HCT116 (cell line): ENCODE data around the gene RETREG1. TPM values are rescaled to one million over a fixed set of nuclear protein-coding genes. Genes with fewer than 3 reads are reported as not detected.

Experiments used
- ATAC-seq: fragments of 200-7000 bp; cut with Tn5 transposase; 2 replicates; pipeline ENCODE4 v1.9.1; 2020; ENCODE audit warnings: mild to moderate bottlenecking, moderate library complexity
- BruUV-seq: library from RNA; stranded (reverse); fragments of 400-500 nt; replicated peaks from 2 replicates; lab custom pipeline; 2021; lab: Mats Ljungman, UMichigan
- CTCF ChIA-PET: fragments of 300-600 bp; sonication (Branson Sonifier 250); formaldehyde crosslinking; loops from one replicate; lab custom pipeline; 2021; ENCODE audit warnings: antibody characterized with exemption; lab: Charles Lee
- POLR2A ChIA-PET: fragments of 300-600, 350-600 bp; sonication (Branson Sonifier 250); formaldehyde crosslinking; loops from one replicate; lab custom pipeline; 2021; ENCODE audit warnings: antibody characterized with exemption; lab: Charles Lee
- RAD21 ChIA-PET, 2 experiments: fragments of 300-600 bp; sonication (Branson Sonifier 250); formaldehyde crosslinking; loops; one replicate each; lab custom pipeline; 2023; ENCODE audit warnings: low total read pairs in 2 of 2; ENCODE audit not compliant: uncharacterized antibody in 2 of 2, unreplicated experiment in 2 of 2, low non-redundant PET in 1 of 2; lab: Charles Lee
- DNase-seq: peaks from one replicate; pipeline ENCODE4 v3.0.0-alpha.2; 2010; ENCODE audit warnings: low read depth, low spot score
- H2AFZ ChIP-seq: fragments of 200-600 bp; shearing (Covaris generic), sonication (generic); 2 replicates; pipeline ENCODE4 v1.6.1; 2017; ENCODE audit warnings: low read depth, mixed run types, mixed read lengths, antibody characterized with exemption, low read length; ENCODE audit not compliant: poor library complexity, severe bottlenecking
- H3K27ac ChIP-seq: 2 replicates; pipeline ENCODE4 v1.5.1; 2012; ENCODE audit warnings: low read depth, low read length
- H3K27me3 ChIP-seq: fragments of 200-600 bp; sonication (generic); 2 replicates; pipeline ENCODE4 v1.6.1; 2016; ENCODE audit warnings: mixed run types, low read length, mixed read lengths; ENCODE audit not compliant: insufficient read depth
- H3K36me3 ChIP-seq, 2 experiments: fragments of 200-500 bp in 1 of 2; fragments of 200-600 bp in 1 of 2; sonication (Bioruptor generic) in 1 of 2; sonication (generic) in 1 of 2; 2 replicates each; pipeline versions ENCODE4 v1.5.1 to v1.6.1; 2014 to 2016; ENCODE audit warnings: low read length in 2 of 2, inconsistent platforms in 1 of 2, mixed read lengths in 1 of 2, mixed run types in 1 of 2; ENCODE audit not compliant: insufficient read depth in 2 of 2, control insufficient read depth in 1 of 2
- H3K4me1 ChIP-seq, 2 experiments: fragments of 200-600 bp in 1 of 2; sonication (generic) in 1 of 2; 2 replicates each; pipeline versions ENCODE4 v1.5.1 to v1.6.1; 2012 to 2017; ENCODE audit warnings: low read length in 2 of 2, inconsistent platforms in 1 of 2, mild to moderate bottlenecking in 1 of 2, mixed read lengths in 1 of 2, mixed run types in 1 of 2, moderate library complexity in 1 of 2; ENCODE audit not compliant: insufficient read depth in 2 of 2, control insufficient read depth in 1 of 2
- H3K4me2 ChIP-seq: fragments of 200-600 bp; sonication (generic); 2 replicates; pipeline ENCODE4 v1.6.1; 2017; ENCODE audit warnings: mixed run types, low read length, mixed read lengths
- H3K4me3 ChIP-seq, 2 experiments: fragments of 200-600 bp in 1 of 2; sonication (generic) in 1 of 2; replicated peaks in 1 of 2; 2 replicates each; pipeline ENCODE4 v1.5.1; 2011 to 2016; ENCODE audit warnings: low read length in 2 of 2, control low read depth in 1 of 2, low read depth in 1 of 2, mild to moderate bottlenecking in 1 of 2, mixed read lengths in 1 of 2, mixed run types in 1 of 2
- H3K79me2 ChIP-seq: fragments of 200-600 bp; sonication (generic); 2 replicates; pipeline ENCODE4 v1.6.1; 2017; ENCODE audit warnings: mild to moderate bottlenecking, mixed run types, low read length, moderate library complexity, mixed read lengths; ENCODE audit not compliant: insufficient read depth
- H3K9ac ChIP-seq: fragments of 200-600 bp; sonication (generic); 2 replicates; pipeline ENCODE4 v1.6.1; 2016; ENCODE audit warnings: low read length, mixed read lengths
- H3K9me2 ChIP-seq: fragments of 200-600 bp; sonication (generic), shearing (Covaris generic); 2 replicates; pipeline ENCODE4 v1.6.1; 2017; ENCODE audit warnings: mixed run types, mild to moderate bottlenecking, moderate library complexity; ENCODE audit not compliant: insufficient read depth
- H3K9me3 ChIP-seq, 2 experiments: fragments of 200-500 bp in 1 of 2; fragments of 200-600 bp in 1 of 2; sonication (Bioruptor generic) in 1 of 2; sonication (generic) in 1 of 2; 2 replicates each; pipeline ENCODE4 v1.6.1; 2014 to 2017; ENCODE audit warnings: low read length in 2 of 2, mixed read lengths in 2 of 2, inconsistent platforms in 1 of 2, low read depth in 1 of 2, mild to moderate bottlenecking in 1 of 2, mixed run types in 1 of 2, moderate library complexity in 1 of 2; ENCODE audit not compliant: control insufficient read depth in 1 of 2, insufficient read depth in 1 of 2
- H4K20me1 ChIP-seq: fragments of 200-600 bp; sonication (generic), shearing (Covaris generic); 2 replicates; pipeline ENCODE4 v1.6.1; 2017; ENCODE audit warnings: mixed run types, mild to moderate bottlenecking, moderate library complexity; ENCODE audit not compliant: insufficient read depth
- ATF3 ChIP-seq: IDR thresholded peaks from 2 replicates; pipeline ENCODE4 v1.6.1; 2012
- CEBPB ChIP-seq: IDR thresholded peaks from 2 replicates; pipeline ENCODE4 v1.6.1; 2012; ENCODE audit warnings: low read depth
- CTCF ChIP-seq, 3 experiments: fragments of 200-600 bp in 1 of 3; sonication (generic) in 1 of 3; IDR thresholded peaks in 2 of 3; conservative IDR thresholded peaks in 1 of 3; 2 replicates each; pipeline ENCODE4 v1.5.1; 2012 to 2017; ENCODE audit warnings: low read depth in 2 of 3, low read length in 2 of 3, antibody characterized with exemption in 1 of 3, borderline replicate concordance in 1 of 3, control low read depth in 1 of 3, mild to moderate bottlenecking in 1 of 3, mixed read lengths in 1 of 3, mixed run types in 1 of 3, moderate library complexity in 1 of 3; ENCODE audit not compliant: insufficient read depth in 1 of 3
- EGR1 ChIP-seq: IDR thresholded peaks from 2 replicates; pipeline ENCODE4 v1.6.1; 2012; ENCODE audit warnings: low read depth
- ELF1 ChIP-seq: IDR thresholded peaks from 2 replicates; pipeline ENCODE4 v1.6.1; 2012; ENCODE audit warnings: low read depth, borderline replicate concordance
- EZH2 ChIP-seq: fragments of 200-600 bp; sonication (generic); IDR thresholded peaks from 2 replicates; pipeline ENCODE4 v1.6.1; 2017; ENCODE audit warnings: antibody characterized with exemption, mixed run types
- FOSL1 ChIP-seq: IDR thresholded peaks from 2 replicates; pipeline ENCODE4 v1.6.1; 2012; ENCODE audit warnings: low read depth
- JUND ChIP-seq: IDR thresholded peaks from 2 replicates; pipeline ENCODE4 v1.6.1; 2012
- MAX ChIP-seq: IDR thresholded peaks from 2 replicates; pipeline ENCODE4 v1.6.1; 2012
- POLR2AphosphoS5 ChIP-seq: IDR thresholded peaks from 2 replicates; pipeline ENCODE4 v1.6.1; 2011; ENCODE audit warnings: mild to moderate bottlenecking, low read depth, low read length, moderate library complexity
- RAD21 ChIP-seq: IDR thresholded peaks from 2 replicates; pipeline ENCODE4 v1.6.1; 2012; ENCODE audit warnings: low read depth, mild to moderate bottlenecking
- REST ChIP-seq: IDR thresholded peaks from 2 replicates; pipeline ENCODE4 v1.6.1; 2012; ENCODE audit warnings: low read depth
- SIN3A ChIP-seq: IDR thresholded peaks from 2 replicates; pipeline ENCODE4 v1.6.1; 2012; ENCODE audit warnings: low read depth
- SP1 ChIP-seq: IDR thresholded peaks from 2 replicates; pipeline ENCODE4 v1.6.1; 2012; ENCODE audit warnings: low read depth
- TCF7L2 ChIP-seq: IDR thresholded peaks from 2 replicates; pipeline ENCODE4 v1.7.0; 2011; ENCODE audit warnings: borderline replicate concordance, inconsistent platforms; ENCODE audit not compliant: insufficient read depth, insufficient read length; ENCODE audit errors: extremely low read depth
- YY1 ChIP-seq: IDR thresholded peaks from 2 replicates; pipeline ENCODE4 v1.6.1; 2011; ENCODE audit warnings: low read length, low read depth, moderate library complexity, mild to moderate bottlenecking; ENCODE audit not compliant: insufficient replicate concordance; ENCODE audit errors: extremely low read depth
- ZFX ChIP-seq: fragments of 450-650 bp; IDR thresholded peaks from 2 replicates; pipeline ENCODE4 v1.6.1; 2017
- intact Hi-C: fragments of 100-400 bp; cut with micrococcal nuclease; formaldehyde crosslinking; loops from 2 replicates; pipeline ENCODE4 v1.10.0; 2022
- total RNA-seq: library from RNA; stranded (reverse); gene quantifications from one replicate; pipeline ENCODE4 v1.2.1, GENCODE V29; 2021; ENCODE audit not compliant: unreplicated experiment

The RETREG1 gene
- total RNA-seq, 1 experiment from 2014 or later, result 6.0 TPM

GRCh38 chr5:16589658-16590057 lies 27.1 kb downstream of the RETREG1 start:
- H2AFZ ChIP-seq, result no peak overlapping the region
- DNase-seq, result no peak
- H4K20me1 ChIP-seq, result no peaks in the 10 kb centered on the region
- BruUV-seq, result no TSS peak
- no peak overlapping the region for H3K9ac ChIP-seq
- H3K27ac ChIP-seq, result no peak overlapping the region
- no peaks in the 10 kb centered on the region for H3K36me3 ChIP-seq
- RAD21 ChIA-PET, result no interaction called here
- TF ChIP-seq CTCF (IDR thresholded peaks at IDR 0.05 in 2 of 3, conservative IDR thresholded peaks at IDR 0.05 in 1 of 3; ENCODE audit: borderline replicate concordance in 1 of 3, insufficient read depth in 1 of 3, low read depth in 2 of 3, low read length in 2 of 3) (no peak), REST (no peak), SP1 (no peak), ZFX (no peak), JUND (no peak), TCF7L2 (no peak), FOSL1 (no peak), CEBPB (no peak), POLR2AphosphoS5 (no peak), ELF1 (no peak), SIN3A (no peak), RAD21 (no peak), EZH2 (no peak), YY1 (no peak), EGR1 (no peak), ATF3 (no peak), MAX (no peak)
- POLR2A ChIA-PET, result no interaction called here
- no peaks in the 10 kb centered on the region for H3K9me2 ChIP-seq
- H3K9me3 ChIP-seq, result no peaks in the 10 kb centered on the region
- no peaks in the 10 kb centered on the region; a peak in 1 of 4 replicates for H3K4me1 ChIP-seq
- no peaks in the 10 kb centered on the region for H3K79me2 ChIP-seq
- ATAC-seq, result no peak
- intact Hi-C loops, result no loop called here
- no peaks in the 10 kb centered on the region for H3K27me3 ChIP-seq
- CTCF ChIA-PET, result no interaction called here
- H3K4me2 ChIP-seq, result no peak overlapping the region
- H3K4me3 ChIP-seq, result no peak overlapping the region
